HG03025 (cell line): ENCODE data around the gene PRKCB.
"Not testable (repeated sequence)": the region's sequence is repeated elsewhere in the genome, so short reads cannot be mapped to it uniquely, and the experiment has no call there.

Experiments used
- ATAC-seq: cut with Tn5 transposase; IDR thresholded peaks from one replicate; pipeline ENCODE4 v1.9.1; 2021; ENCODE audit warnings: mild to moderate bottlenecking, moderate library complexity; ENCODE audit not compliant: unreplicated experiment, low FRiP score

Gene PRKCB

DNA sequence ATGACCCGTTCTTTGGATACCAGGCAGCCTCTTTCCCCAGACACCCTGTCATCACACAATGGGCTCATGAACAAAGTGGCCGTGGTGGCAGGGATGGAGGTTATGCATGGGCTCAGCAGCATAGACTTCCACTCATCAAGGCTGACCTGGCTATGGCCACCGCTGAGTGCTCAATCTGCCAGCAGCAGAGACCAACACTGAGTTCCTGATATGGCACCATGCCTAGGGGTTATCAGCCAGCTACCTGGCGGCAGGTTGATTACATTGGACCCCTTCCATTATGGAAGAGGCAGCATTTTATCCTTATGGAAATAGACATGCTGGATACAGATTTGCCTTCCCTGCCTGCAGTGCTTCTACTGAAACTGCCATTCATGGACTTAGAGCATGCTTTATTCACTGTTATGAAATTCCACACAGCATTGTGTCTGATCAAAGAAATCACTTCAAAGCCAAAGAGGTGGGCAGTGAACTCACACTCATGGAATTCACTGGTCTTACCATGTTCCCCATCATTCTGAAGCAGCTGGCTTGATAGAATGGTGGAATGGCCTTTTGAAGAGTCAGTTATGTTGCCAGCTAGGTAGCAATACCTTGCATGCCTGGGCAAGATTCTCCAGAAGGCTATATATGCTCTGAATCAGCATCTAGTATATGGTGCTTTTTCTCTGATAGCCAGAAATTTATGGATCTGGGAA lies 160.6 kb downstream of the PRKCB start:
- ATAC-seq: no peak

DNA sequence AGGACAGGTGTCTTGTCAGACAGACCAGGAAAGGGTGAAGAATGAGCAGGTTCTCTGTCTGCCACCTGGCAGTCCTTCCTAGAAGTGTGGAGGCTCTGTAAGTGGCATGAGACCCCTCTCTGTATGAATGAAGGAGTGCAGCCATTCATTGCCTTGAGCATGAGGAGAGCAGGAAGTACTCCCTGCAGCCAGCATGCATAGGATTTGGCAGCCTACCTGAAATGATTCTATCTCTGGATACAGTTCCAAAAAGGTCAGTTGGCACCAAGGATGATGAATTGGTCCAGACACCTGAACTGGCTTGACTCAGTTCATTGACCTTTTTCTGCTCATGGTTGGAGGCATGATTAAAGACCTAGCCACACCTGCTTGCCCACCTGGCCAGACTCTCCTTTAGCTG lies 163.0 kb downstream of the PRKCB start:
- ATAC-seq: no peak

DNA sequence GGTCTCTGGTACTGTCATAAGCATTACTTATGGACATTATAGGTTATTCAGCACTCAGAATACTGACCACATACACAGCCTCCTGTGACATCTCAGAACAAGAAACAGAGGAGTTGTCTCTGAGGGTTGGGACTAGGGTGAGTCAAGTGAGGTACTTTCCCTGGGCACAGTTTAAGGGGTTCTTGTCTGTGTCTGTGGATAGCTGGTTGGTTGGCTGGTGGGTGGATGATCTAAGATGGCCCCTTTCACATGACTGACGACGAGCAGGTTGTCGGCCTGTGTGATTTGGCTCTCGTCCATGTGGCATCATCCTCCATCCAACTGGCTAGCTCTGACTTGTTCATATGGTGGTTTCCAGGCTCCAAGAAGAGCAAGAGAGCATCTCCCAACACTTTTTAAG lies 163.9 kb downstream of the PRKCB start:
- no peak for ATAC-seq

DNA sequence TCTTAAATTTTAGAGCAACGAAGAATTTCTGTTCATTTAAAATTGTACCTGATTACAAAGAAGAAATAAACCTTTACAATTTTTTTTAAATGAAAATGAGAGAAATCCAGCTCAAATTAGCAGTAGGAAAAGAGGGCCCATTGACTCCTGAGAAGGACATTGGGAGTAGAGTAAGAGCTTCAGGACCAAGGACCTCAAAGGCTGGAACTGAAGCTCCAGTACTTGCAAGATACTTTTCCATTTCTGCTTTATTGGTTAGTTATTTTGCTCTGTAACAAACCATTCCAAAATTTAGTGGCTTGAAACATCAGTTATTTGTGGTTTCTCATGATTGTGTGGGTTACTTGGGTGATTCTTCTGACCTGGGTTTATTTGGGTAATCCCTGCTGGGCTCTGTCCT lies 165.9 kb downstream of the PRKCB start:
- ATAC-seq: no peak

DNA sequence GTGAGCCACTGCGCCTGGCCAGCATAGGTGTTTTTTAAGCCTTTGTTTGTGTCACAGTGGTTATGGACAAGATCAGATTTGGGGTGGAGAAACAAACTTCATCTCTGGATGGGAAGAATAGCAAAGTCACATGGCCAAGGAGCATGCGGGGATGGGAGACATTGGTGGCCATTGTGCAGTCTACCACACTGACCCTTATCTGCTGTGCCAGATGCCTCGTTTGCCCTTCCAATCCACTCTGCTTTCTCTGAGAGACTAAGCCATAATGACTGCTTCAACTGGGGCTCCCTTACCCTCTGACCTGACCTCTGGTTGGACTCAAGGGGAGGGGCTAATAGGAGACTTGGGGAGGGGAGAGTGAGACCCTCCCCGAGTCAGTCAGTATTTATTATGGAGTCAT lies 166.8 kb downstream of the PRKCB start:
- ATAC-seq: no peak

DNA sequence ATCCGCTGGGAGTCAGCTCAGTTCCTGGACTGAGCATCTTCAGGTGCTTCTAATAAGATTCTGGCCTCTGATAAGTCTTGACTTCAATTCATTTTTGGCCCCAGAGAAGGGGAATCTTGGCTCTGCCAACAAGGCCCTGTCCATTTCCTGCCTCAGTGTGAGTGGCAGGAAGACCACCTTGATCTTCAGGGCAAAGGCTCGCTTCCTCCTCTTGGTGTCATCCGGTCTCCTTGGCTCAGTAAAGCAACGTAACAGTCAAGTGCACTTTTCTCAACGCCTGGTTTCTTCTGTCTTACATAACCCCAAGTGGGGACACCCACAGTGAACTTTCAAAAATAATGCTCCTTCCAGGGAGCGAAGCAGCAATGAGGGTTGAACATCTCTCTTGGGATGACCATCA lies 169.8 kb downstream of the PRKCB start:
- no peak for ATAC-seq

DNA sequence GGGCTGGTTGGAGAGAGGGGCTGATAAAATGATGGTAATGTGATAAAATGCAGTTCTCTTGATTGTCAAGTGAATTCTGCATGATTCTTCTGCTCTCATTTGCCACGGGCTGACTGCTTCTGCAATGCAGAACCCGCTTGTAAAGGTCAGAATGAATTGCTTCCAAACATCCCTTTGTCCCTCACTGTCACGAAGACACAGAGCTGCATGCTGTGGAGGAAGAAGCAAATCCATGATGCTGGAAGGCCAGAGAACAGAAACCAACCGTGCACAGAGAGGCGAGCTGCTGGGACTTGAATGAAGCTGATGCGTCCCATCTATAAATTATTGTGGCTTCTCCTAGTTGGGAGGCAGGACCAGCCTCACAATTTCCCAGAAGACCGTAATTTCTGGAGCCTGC lies 171.6 kb downstream of the PRKCB start:
- ATAC-seq: no peak

DNA sequence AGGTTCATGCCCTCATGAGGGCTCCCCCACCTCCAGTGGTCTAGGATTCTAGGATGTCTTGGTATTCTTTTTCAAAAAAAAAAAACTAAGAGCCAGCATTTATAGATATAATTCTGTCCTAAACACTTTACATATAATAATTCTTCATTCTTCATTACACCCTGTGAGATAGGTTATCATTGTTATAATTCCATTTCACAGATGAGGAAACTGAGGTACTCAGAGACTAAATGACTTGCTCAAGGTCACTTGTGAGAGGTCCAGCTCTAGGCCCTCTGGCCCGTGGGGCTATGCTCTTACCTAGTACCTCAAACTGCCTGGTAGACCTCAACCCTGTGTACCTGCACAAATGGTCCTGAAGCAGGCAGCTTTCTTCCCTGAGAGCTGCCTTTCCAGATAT lies 172.2 kb downstream of the PRKCB start:
- no peak for ATAC-seq

DNA sequence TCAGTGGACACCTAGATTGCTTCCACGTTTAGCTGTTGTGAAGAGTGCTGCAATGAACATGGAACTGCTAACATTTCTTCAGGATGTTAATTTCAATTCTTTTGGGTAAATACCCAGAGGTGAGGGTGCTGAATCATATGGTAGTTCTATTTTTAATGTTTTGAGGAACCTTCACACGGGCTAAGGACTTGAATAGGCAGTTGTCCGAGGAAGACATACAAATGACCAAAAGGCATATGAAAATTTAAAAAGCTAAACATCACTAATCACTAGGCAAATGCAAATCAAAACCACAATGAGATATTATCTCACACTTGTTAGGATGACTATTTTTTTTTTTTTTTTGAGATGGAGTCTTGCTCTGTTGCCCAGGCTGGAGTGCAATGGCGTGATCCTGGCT lies 173.3 kb downstream of the PRKCB start:
- ATAC-seq: no peak

DNA sequence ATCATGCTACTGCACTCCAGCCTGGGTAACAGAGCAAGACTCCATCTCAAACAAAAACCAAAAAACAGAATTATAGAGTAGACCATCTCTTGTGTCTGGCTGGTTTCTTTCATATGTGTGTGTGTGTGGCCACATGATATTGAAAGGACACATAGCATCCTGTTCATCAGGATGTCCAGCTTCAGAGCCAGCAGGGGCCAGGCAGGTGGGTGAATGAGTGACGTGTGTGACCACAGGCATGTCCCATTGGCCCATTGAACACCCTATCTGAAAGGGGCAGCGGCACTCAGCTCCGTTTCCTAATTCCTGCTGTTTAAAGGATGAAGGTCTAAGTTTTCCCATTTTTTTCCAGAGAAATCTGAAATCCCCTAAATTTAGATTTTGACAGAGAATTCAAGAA lies 174.2 kb downstream of the PRKCB start:
- ATAC-seq: no peak

DNA sequence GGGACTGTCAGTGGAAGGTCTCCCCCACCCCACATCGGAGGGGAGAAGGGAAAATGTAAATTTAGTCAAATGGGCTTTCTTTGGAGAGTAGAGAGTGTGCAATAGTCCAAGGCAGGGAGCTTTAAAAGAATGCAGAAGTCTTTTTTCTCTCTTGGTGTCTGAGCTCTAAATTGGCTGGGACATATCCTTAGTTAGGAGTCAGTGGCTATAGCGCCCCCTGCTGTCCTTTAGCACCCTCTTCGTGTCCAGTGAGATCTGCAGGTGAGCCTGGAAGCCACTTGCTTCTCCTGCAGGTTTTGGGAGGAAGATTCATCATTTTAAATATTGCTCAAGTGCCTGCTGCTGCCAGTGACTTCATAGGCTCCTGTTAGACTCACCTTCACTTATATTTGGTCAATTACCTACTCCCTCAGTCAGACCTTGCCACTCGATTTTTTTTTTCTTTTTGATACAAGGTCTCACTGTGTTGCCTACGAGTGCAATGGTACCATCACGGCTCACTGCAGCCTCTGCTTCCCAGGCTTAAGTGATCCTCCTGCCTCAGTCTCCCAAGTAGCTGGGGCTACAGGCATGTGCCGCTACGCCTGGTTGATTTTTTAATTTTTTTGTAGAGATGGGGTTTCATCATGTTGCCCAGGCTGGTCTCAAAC lies 174.8 kb downstream of the PRKCB start:
- no peak for ATAC-seq

DNA sequence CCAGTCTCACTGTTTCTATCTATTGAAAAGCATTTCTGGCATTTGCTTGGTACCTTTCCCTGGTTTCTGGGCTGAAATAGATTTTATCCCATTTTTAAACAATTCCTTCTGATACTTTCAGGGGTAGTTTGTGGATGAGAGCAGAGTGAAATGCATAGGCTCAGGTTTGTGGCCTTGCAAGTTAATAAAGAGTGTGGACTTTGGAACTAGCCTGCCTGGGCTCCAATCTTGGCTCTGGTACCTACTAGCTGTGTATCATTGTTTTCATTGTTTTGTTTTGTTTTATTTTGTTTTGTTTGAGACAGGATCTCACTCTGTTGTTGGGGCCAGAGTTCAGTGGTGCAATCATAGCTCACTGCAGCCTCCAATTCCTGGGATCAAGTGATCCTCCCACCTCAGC lies 175.5 kb downstream of the PRKCB start:
- ATAC-seq: no peak

DNA sequence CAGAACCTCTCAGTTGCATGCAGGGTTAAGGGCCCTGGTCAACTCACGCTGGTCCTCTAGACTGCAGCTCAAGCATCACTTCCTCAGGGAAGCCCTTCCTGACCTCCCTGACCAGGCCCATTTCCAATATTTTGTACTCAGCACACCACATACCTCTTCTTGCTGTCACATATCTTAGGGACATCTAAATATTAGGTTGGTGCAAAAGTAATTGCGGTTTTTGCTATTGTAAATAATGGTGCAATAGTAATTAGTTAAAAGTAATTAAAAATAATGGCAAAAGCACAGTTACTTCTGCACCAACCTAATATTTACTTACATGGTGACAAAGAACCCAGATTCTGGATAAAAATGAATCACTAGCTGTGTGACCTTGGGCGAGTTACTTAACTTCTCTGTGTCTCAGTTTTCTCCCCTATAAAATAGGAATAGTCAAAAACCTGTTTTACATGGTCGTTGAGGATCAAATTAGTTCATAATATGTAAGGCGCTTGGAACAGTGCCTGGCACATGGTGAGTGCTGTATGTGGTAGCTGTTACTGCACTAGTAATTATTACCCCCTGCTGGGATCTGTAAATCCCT lies 177.4 kb downstream of the PRKCB start:
- ATAC-seq: no peak

DNA sequence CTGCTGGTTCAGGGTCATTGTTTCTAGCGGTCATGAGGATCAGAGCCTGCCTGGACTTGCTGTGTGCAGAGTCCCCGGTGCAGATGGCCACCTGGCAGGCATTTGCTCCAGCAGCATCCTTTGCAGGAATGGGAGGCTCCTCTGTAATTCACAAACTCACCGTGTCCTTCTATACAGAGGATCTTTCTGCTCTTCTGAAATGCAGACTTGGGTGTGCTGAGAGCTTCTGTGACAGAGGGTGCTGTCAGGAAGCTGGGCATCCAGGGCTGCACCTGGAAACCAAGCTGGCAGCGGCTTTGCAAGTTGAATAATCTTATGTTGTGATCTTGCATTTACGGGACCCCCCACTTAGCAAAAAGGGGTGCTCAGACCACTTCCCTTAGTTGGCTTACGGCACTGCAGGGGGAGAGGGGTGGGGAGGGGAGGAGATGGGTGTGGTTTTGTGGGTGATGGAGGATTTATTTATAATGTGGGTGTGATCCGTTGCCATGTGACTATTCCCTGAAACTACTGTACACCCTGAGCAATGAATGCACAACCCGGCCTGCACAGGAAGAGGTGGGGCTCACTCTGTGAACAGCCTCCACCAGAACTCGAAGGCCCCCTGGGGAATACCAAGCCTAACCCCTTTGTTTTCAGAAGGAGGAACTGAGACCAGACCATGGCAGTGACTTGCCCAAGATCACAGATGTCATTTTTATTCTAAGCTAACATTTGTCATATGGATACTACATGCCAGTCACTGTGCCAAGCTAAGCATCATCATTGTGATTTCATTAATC lies 178.3 kb downstream of the PRKCB start:
- peak; percentile 83 for ATAC-seq

DNA sequence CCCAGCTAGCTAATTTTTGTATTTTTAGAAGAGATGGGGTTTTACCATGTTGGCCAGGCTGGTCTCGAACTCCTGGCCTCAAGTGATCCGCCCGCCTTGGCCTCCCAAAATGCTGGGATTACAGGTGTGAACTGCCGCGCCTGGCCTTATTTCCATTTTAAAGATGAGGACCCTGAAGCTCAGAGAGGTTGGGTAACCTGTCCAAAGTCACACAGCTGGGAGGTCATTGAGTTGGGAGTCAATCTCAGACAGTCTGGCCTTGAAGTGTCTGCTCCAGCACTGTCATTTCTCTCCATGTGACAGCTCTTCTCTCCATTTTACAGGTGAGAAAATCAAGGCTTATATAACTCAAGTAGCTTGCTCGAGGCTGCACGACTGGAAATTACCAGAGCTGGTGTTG lies 179.2 kb downstream of the PRKCB start:
- not testable (repeated sequence) for ATAC-seq

DNA sequence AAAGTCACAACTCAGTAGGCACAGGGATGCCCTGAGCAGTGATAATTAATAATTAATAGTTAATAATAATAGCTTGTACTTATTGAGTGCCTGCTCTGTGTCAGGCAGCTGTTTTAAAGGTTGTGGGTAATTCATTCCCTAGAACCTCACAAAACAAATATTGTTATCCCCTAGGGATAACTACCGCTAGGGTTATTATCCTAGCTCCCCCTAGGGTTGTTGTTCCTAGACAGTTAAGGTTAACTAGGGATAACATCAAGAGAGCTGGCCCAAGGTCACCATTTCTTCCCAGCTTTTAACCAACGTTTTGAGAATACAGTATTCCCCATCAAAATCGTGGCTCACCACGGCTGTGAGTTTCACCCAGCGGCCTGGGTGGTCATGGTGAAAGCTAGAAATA lies 180.1 kb downstream of the PRKCB start:
- ATAC-seq: no peak

DNA sequence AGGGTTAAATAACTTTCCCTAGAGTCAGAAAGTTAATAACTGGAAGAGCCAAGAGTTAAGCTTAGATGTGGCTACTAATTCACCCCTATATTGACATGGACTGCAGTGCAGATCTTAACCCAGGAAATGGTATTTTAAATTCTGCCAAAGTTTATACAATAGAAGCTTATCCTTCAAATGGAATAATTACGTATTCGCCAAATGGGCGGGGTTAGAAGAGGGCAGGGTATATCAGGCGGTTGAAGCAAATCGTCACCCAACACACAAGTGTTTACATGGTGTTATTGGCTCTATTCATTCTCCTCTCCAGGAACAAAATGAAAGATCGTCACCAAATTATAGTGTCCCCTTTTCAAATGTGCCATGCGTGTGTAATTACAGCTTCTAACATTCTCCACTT lies 182.7 kb downstream of the PRKCB start:
- no peak for ATAC-seq

DNA sequence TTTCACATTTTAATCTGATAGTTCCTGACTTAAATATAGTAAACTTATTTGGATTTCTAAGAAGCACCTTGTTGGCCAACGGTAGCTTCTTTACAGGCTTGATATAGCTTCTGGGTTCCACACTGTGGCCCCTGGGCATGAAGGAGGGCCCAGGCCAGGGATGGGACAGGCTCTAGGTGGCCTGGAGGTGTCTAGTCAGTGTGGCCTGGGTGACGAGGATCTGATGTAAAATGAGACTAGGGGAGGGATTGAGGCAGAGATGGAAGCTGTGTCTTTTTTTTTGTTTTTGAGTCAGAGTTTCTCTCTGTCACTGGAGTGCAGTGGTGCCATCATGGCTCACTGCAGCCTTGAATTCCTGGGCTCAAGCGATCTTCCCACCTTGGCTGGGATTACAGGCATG lies 187.0 kb downstream of the PRKCB start:
- ATAC-seq: no peak

DNA sequence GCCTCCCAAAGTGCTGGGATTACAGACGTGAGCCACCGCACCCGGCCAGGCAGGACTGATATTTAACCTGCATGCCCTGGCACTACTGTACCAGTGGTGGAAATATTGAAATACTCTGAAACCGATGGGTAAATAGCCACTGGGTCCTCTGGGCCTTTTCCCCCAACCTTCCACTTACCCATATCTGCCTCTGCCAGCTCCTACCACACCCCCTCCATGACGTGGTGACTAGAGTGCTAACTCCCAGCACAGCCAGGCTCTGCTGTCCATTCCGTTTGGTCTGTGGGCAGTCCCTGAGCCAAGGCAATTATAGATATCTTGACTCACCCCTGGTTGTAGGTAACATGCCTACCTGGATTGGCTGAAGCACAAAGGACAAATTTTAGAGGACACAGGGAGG lies 187.8 kb downstream of the PRKCB start:
- ATAC-seq: no peak

DNA sequence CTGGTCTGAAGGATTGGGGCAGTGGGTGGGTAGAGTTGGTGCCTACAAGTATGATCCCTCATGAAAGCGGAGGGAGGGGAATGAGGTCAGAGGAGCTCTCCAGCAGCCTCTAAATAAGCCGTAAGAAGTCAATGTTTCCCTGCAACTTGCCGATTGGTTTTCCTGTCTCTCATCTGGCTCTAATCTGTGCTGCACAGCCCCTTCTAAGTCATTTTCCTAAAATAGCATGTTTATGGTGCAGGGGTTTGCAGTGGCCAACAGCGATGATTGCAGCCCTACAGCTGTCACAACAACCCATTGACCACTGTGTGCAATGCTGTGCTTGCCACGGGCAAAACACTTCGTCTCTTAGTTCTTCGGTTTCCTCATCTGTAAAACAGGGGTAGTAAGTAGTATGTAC lies 189.2 kb downstream of the PRKCB start:
- no peak for ATAC-seq

DNA sequence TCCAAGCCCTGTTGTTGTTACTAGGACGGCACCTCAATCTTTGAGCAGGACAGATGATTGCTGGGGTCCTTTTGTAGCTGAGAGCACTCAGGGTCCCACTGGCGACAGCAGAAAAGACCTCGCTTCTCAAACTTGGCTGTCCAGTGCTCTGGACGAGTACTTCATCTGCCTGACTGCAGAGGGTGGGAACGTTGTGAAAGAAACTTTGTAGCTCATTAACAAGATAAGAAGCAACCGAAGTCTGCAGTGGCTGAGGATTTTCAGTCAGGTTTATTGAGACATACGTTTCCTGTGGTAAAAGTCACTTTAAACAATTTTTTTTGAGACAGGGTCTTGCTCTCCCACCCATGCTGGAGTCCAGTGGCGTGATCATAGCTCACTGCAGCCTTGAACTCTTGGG lies 191.7 kb downstream of the PRKCB start:
- no peak for ATAC-seq
